ENCODE measurements around the gene MYH15.

The MYH15 gene

GRCh38 chr3:108391917-108392593 is 118.3 kb downstream of the MYH15 start:
- H3K4me1 ChIP-seq: no peaks in the 10 kb centered on the region
- H3K27ac ChIP-seq: no peak overlapping the region
- H3K4me2 ChIP-seq (ENCODE audit: low read length): no peak overlapping the region
- no peak overlapping the region for H3K9ac ChIP-seq
- no peak overlapping the region for H2AFZ ChIP-seq
- H3K27me3 ChIP-seq (ENCODE audit: control insufficient read depth, insufficient read depth, low read length): no peaks in the 10 kb centered on the region
- no peaks in the 10 kb centered on the region for H3K79me2 ChIP-seq
- no peaks in the 10 kb centered on the region for H3K36me3 ChIP-seq (ENCODE audit: control insufficient read depth, insufficient read depth, low read length)
- H3K4me3 ChIP-seq (ENCODE audit: low read depth, low read length): no peak overlapping the region
- H3K9me3 ChIP-seq (ENCODE audit: control insufficient read depth, low read length): no peaks in the 10 kb centered on the region
- no peak for TF ChIP-seq CTCF (IDR thresholded peaks at IDR 0.05)

GRCh38 chr3:108389372-108389771 is 121.0 kb downstream of the MYH15 start:
- no peaks in the 10 kb centered on the region for H3K27me3 ChIP-seq (ENCODE audit: control insufficient read depth, insufficient read depth, low read length)

GRCh38 chr3:108388136-108389132 is 122.0 kb downstream of the MYH15 start:
- Histone ChIP-seq H3K9ac (no peak overlapping the region), H3K79me2 (no peaks in the 10 kb centered on the region), H3K9me3 (ENCODE audit: control insufficient read depth, low read length) (no peaks in the 10 kb centered on the region), H3K4me3 (ENCODE audit: low read depth, low read length) (no peak overlapping the region), H3K27ac (no peak overlapping the region), H3K4me1 (no peaks in the 10 kb centered on the region), H2AFZ (no peak overlapping the region), H3K27me3 (ENCODE audit: control insufficient read depth, insufficient read depth, low read length) (no peaks in the 10 kb centered on the region), H3K36me3 (ENCODE audit: control insufficient read depth, insufficient read depth, low read length) (no peaks in the 10 kb centered on the region), H3K4me2 (ENCODE audit: low read length) (no peak overlapping the region)
- no peak for TF ChIP-seq CTCF (IDR thresholded peaks at IDR 0.05)

More at GRCh38 chr3:108389372-108389771, 121.0 kb downstream of the MYH15 start:
- no peaks in the 10 kb centered on the region for H3K9me3 ChIP-seq (ENCODE audit: control insufficient read depth, low read length)
- H3K9ac ChIP-seq: no peak overlapping the region
- no peaks in the 10 kb centered on the region for H3K79me2 ChIP-seq
- no peak overlapping the region for H2AFZ ChIP-seq
- H3K4me1 ChIP-seq: no peaks in the 10 kb centered on the region
- no peak overlapping the region for H3K4me3 ChIP-seq (ENCODE audit: low read depth, low read length)
- no peaks in the 10 kb centered on the region for H3K36me3 ChIP-seq (ENCODE audit: control insufficient read depth, insufficient read depth, low read length)
- H3K27ac ChIP-seq: no peak overlapping the region
- no peak for TF ChIP-seq CTCF (IDR thresholded peaks at IDR 0.05)
- no peak overlapping the region for H3K4me2 ChIP-seq (ENCODE audit: low read length)

GRCh38 chr3:108387063-108387462 is 123.3 kb downstream of the MYH15 start:
- no peaks in the 10 kb centered on the region for H3K27me3 ChIP-seq (ENCODE audit: control insufficient read depth, insufficient read depth, low read length)
- no peak overlapping the region for H3K9ac ChIP-seq
- no peaks in the 10 kb centered on the region for H3K4me1 ChIP-seq
- no peak overlapping the region for H2AFZ ChIP-seq
- no peaks in the 10 kb centered on the region for H3K36me3 ChIP-seq (ENCODE audit: control insufficient read depth, insufficient read depth, low read length)
- H3K27ac ChIP-seq: no peak overlapping the region
- no peak overlapping the region for H3K4me2 ChIP-seq (ENCODE audit: low read length)
- H3K4me3 ChIP-seq (ENCODE audit: low read depth, low read length): no peak overlapping the region
- TF ChIP-seq CTCF (IDR thresholded peaks at IDR 0.05): no peak
- H3K9me3 ChIP-seq (ENCODE audit: control insufficient read depth, low read length): no peaks in the 10 kb centered on the region
- H3K79me2 ChIP-seq: no peaks in the 10 kb centered on the region
